ENCODE data around the gene BTNL3.

Gene BTNL3

DNA sequence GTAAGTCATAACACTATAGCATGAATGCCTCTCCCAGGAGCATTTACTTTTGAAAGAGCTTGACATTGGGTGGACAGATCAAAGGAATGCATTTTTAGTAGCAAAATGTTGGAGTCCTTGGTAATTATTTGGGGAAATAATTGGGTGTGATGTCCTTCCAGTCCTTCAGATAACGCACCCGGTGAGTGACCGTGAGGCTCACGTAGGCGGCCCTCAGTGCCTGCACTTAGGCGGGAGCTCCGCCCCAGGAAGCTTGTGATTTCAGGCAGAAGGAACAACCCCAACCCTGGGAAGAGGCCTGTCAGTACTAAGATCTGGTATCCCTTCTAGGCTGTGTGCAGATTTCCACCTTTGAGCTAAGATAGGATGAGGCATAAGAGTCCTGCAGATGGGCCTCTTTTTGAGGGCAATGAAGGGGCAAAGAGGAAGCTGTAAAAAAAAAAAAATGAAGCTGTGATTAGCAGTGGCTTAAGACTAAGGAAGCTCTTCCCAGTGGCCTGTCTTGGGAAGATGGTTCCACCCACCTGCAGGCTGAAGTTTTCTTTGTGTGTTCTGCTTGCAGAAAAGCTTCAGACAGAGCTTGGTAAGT, 66.3 kb downstream of the BTNL3 start:
- no peak for TF ChIP-seq CTCF (conservative IDR thresholded peaks at IDR 0.05; ENCODE audit: low read depth, low read length)

More for the DNA sequence above, 66.3 kb downstream of the BTNL3 start:
- no peak overlapping the region for H3K4me3 ChIP-seq (ENCODE audit: low read depth, low read length)
- no peak for DNase-seq (ENCODE audit: low read depth)

Data from choroid plexus epithelial cell (primary cell).